AG10803 (cell line): ENCODE results near the gene DAW1.

Experiments used
- DNase-seq: peaks from one replicate; pipeline ENCODE4 v3.0.0; 2010; ENCODE audit warnings: low read depth
- H3K4me3 ChIP-seq: 2 replicates; pipeline ENCODE4 v1.5.1; 2011; ENCODE audit warnings: mild to moderate bottlenecking, low read length, control low read depth
- CTCF ChIP-seq: conservative IDR thresholded peaks from 2 replicates; pipeline ENCODE4 v1.5.1; 2011; ENCODE audit warnings: mild to moderate bottlenecking, low read length, control low read depth, inconsistent platforms

Gene DAW1

GRCh38 chr2:227870710-227871374 lies 589 bp upstream of the DAW1 start:
- peak; percentile 54 for DNase-seq
- peak overlapping the region; percentile 58 for H3K4me3 ChIP-seq
- no peak for TF ChIP-seq CTCF

GRCh38 chr2:227872676-227873075 lies 1.2 kb downstream of the DAW1 start:
- TF ChIP-seq CTCF, result no peak
- H3K4me3 ChIP-seq, result no peak overlapping the region
- no peak for DNase-seq

- H3K4me3 ChIP-seq, result no peak overlapping the region
- DNase-seq, result no peak
- no peak for TF ChIP-seq CTCF
Observed at GRCh38 chr2:227876300-227876801, 4.9 kb downstream of the DAW1 start.

- no peak for TF ChIP-seq CTCF
- peak; percentile 54 for DNase-seq
- no peak overlapping the region for H3K4me3 ChIP-seq
Observed at GRCh38 chr2:227877421-227878310, 6.2 kb downstream of the DAW1 start.

GRCh38 chr2:227880460-227880859 lies 9.0 kb downstream of the DAW1 start:
- no peak overlapping the region for H3K4me3 ChIP-seq
- TF ChIP-seq CTCF, result no peak
- no peak for DNase-seq

- H3K4me3 ChIP-seq, result no peak overlapping the region
Observed at GRCh38 chr2:227881866-227882517, 10.6 kb downstream of the DAW1 start.

More at GRCh38 chr2:227881866-227882517, 10.6 kb downstream of the DAW1 start:
- TF ChIP-seq CTCF, result no peak
- DNase-seq, result no peak
